Prostate gland (tissue), 2 donors: ENCODE measurements around the gene CDCA7. TPM values are rescaled to one million over a fixed set of nuclear protein-coding genes. Genes with fewer than 3 reads are reported as not detected.
A peak's percentile ranks its signal among the peaks of the same experiment; 100 is the strongest.

Experiments
- DNase-seq: peaks from one replicate; pipeline ENCODE4 v3.0.0-alpha.2; 2019; ENCODE audit warnings: low spot score
- H3K27ac ChIP-seq, 2 donors: fragments of 200-600 bp; sonication (generic); 2 replicates each; pipeline ENCODE4 v1.5.1; 2017 to 2019
- H3K27me3 ChIP-seq: fragments of 200-600 bp; sonication (generic); replicated peaks from 2 replicates; pipeline ENCODE4 v1.5.1; 2019; ENCODE audit not compliant: insufficient read depth
- H3K36me3 ChIP-seq, 2 donors: fragments of 200-600 bp; sonication (generic); 1 replicate in 1 of 2; 2 replicates in 1 of 2; pipeline versions ENCODE4 v1.5.1 to v1.8.1; 2017 to 2019
- H3K4me1 ChIP-seq: fragments of 200-600 bp; sonication (generic); replicated peaks from 2 replicates; pipeline ENCODE4 v1.5.1; 2019
- H3K4me3 ChIP-seq, 2 donors: fragments of 200-600 bp; sonication (generic); 2 replicates each; pipeline ENCODE4 v1.5.1; 2017 to 2019
- H3K9me3 ChIP-seq: fragments of 200-600 bp; sonication (generic); 2 replicates; pipeline ENCODE4 v1.5.1; 2017
- CTCF ChIP-seq, 4 experiments: fragments of 200-600 bp in 2 of 4; fragments of 450-650 bp in 2 of 4; sonication (generic) in 2 of 4; IDR thresholded peaks; 1 replicate in 3 of 4; 2 replicates in 1 of 4; pipeline ENCODE4 v1.5.1; 2016 to 2019; ENCODE audit warnings: antibody characterized with exemption in 4 of 4, mild to moderate bottlenecking in 2 of 4, moderate library complexity in 2 of 4
- POLR2A ChIP-seq: fragments of 450-650 bp; IDR thresholded peaks from one replicate; pipeline ENCODE4 v1.6.1; 2016; ENCODE audit warnings: antibody characterized with exemption, mild to moderate bottlenecking
- POLR2AphosphoS5 ChIP-seq: sonication (generic); formaldehyde crosslinking; IDR thresholded peaks from one replicate; pipeline ENCODE4 v1.6.1; 2017; ENCODE audit warnings: antibody characterized with exemption
- WGBS: methylation state at CpG from one replicate; pipeline ENCODE4 v1.1.5; 2018; 5-methylcytosine and 5-hydroxymethylcytosine counted together
- intact Hi-C: fragments of 100-400 bp; cut with DNase I; formaldehyde crosslinking; loops from one replicate; pipeline ENCODE4 v1.14.2; 2022
- total RNA-seq, 2 donors: library from RNA; depleted of rRNA; stranded (reverse); fragments of >200 nt; gene quantifications; one replicate each; pipeline ENCODE4 v1.1.0, GENCODE V29; 2016

The CDCA7 gene
- total RNA-seq, 2 donors from 2014 or later: 9.5 to 13.7 TPM

GRCh38 chr2:173401716-173402326 is 47.1 kb downstream of the CDCA7 start:
- H3K4me3 ChIP-seq: no peak overlapping the region
- intact Hi-C loops: loop anchor here (5.0 to 10.0 kb wide), 3 partner anchors 163 to 940 kb away; no protein-coding TSS in a partner anchor
- WGBS: 9% methylated on average over 7 of the region's 7 CpGs

GRCh38 chr2:173402405-173402974 is 47.8 kb downstream of the CDCA7 start:
- peak; percentile 74 for DNase-seq
- H3K4me3 ChIP-seq: no peak overlapping the region
- H3K9me3 ChIP-seq: no peaks in the 10 kb centered on the region
- 6% methylated on average over 21 of the region's 21 CpGs for WGBS
- H3K4me1 ChIP-seq: no peaks in the 10 kb centered on the region
- H3K27me3 ChIP-seq: no peaks in the 10 kb centered on the region
- TF ChIP-seq POLR2A (no peak), CTCF (IDR thresholded peaks at IDR 0.05) (peak; percentile 68 to 90 (median 86)), POLR2AphosphoS5 (peak; percentile 44)
- no peaks in the 10 kb centered on the region for H3K36me3 ChIP-seq
- intact Hi-C loops: loop anchor here (5.0 to 10.0 kb wide), 3 partner anchors 162 to 940 kb away; no protein-coding TSS in a partner anchor
- H3K27ac ChIP-seq: no peak overlapping the region

More at GRCh38 chr2:173401716-173402326, 47.1 kb downstream of the CDCA7 start:
- no peak for DNase-seq
- Histone ChIP-seq H3K27ac (no peak overlapping the region), H3K9me3 (no peaks in the 10 kb centered on the region), H3K4me1 (no peaks in the 10 kb centered on the region), H3K27me3 (no peaks in the 10 kb centered on the region), H3K36me3 (no peaks in the 10 kb centered on the region)
- TF ChIP-seq POLR2AphosphoS5 (no peak), CTCF (IDR thresholded peaks at IDR 0.05) (no peak)

- H3K4me3 ChIP-seq: no peak overlapping the region
- no peaks in the 10 kb centered on the region for H3K36me3 ChIP-seq
- no peak overlapping the region for H3K27ac ChIP-seq
- no peaks in the 10 kb centered on the region for H3K27me3 ChIP-seq
- 66% methylated on average over 8 of the region's 8 CpGs for WGBS
- TF ChIP-seq POLR2AphosphoS5 (no peak), POLR2A (no peak), CTCF (IDR thresholded peaks at IDR 0.05) (no peak)
- intact Hi-C loops: loop anchor here (5.0 to 10.0 kb wide), 4 partner anchors 37 to 937 kb away; no protein-coding TSS in a partner anchor
- no peaks in the 10 kb centered on the region for H3K9me3 ChIP-seq
- no peaks in the 10 kb centered on the region for H3K4me1 ChIP-seq
- DNase-seq: no peak
Observed at GRCh38 chr2:173404841-173405750, 50.4 kb downstream of the CDCA7 start.

GRCh38 chr2:173407176-173407575 is 52.5 kb downstream of the CDCA7 start:
- Histone ChIP-seq H3K27me3 (no peaks in the 10 kb centered on the region), H3K27ac (no peak overlapping the region), H3K36me3 (no peaks in the 10 kb centered on the region), H3K4me1 (no peaks in the 10 kb centered on the region), H3K9me3 (no peaks in the 10 kb centered on the region), H3K4me3 (no peak overlapping the region)
- 79% methylated on average over 5 of the region's 5 CpGs for WGBS
- no peak for DNase-seq
- intact Hi-C loops: loop anchor here (5.0 to 10.0 kb wide), 3 partner anchors 35 to 638 kb away; no protein-coding TSS in a partner anchor
- TF ChIP-seq POLR2AphosphoS5: no peak
- TF ChIP-seq POLR2A: no peak
- no peak for TF ChIP-seq CTCF (IDR thresholded peaks at IDR 0.05)
